Hematopoietic multipotent progenitor cell treated with erythropoietin and hydrocortisone succinate and interleukin-3 and kit ligand, for 8 days (in vitro differentiated cells): ENCODE results near the gene GAPVD1.
"Not testable (repeated sequence)": the region's sequence is repeated elsewhere in the genome, so short reads cannot be mapped to it uniquely, and the experiment has no call there.

ENCODE experiments used
- DNase-seq: peaks from one replicate; pipeline ENCODE4 v3.0.0-alpha.2; 2015

The GAPVD1 gene

DNA sequence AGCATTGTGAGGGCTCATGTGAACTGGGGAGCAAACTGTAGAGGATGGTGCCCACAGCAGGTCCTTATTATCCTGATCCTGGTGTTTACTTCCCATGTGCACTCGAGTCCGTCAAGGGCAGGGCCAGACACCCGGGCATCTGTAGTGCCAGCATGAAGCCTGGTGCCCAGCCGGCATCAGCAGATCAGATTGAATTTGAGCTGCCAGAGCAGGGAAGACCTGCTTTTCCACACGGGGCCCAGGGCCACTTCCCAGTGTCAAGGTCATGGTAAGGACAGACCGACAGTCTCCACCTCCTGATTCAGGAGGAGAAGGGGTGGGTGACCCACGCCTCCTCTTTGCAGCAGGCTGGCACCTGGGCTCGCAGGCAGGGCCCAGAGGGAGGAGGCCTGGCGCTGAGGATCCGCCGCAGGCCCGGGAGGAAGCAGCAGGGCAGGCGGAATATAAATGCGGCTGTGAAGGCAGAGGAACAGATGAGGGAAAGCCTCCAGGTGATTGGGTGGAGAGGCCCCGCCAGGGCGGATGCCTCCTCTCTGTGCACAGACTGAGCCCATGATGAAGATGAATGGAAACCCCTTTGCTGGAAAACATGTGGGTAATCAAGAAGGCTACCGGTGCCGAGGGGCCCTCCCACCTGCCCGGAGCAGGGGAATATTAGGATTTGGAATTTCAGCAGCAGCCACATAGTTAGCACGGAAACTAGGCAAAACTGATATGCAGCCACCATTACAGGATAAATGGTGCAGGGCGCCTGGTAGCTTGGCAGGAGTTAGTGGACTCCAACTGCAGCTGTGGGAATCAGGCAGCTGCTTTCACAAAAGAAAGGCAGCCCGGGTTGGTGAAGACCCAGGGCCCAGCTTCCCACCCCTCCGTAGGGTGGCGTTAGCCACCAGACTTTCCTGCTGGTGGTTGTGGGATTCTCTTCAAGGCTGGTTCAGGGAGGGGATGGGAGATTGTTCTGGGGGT lies 114.9 kb downstream of the GAPVD1 start:
- DNase-seq, result no peak

DNA sequence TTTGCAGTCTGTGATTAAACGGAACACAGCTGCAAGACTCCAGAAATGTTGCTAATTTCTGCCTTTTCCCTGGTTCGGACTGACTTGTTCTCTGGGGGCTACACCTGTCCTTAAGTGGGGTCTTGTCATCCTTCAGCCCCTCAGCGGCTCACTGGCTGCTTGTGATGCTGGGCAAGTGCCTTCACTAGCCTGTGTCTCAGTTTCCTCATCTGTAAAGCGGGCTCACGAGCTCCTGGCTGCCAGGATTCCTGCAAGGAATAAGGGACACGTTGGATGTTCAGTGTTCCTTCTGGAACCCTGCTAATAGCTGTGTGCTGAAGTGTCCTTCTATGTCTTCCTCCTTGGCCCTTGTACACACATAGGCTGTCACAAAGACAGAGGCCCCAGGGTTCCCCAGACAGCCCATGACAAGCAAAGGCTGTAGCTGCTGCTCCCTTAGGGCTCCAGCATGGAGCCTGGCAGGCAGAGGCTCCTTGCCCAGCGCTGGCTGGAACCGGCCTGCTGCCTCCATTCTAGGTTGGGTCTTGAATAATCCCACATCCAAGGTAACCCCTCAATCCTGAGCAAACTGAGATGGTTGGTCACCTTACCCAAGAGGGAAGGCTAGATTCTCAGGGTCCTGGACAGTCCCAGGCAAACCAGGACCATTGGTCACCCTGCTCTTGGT lies 116.1 kb downstream of the GAPVD1 start:
- no peak for DNase-seq

DNA sequence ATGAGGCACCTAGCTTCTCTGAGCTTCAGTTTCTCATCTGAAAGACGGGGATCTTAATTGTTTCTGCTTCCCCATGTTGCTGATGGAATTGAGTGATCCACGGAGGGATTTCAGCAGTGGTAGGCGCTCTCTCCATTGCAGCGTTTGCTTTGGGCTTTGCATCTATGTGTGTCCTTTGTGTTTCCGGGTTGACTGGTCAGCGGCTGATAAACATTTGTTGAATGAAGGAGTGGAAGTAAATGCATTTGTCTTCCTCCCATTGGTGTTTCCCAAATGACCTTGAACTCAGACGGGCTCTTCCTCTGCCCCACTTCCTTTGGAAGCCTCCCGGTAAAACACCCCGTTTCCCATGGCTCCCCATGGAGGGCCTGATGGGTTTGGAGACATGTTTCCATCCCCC lies 117.2 kb downstream of the GAPVD1 start:
- no peak for DNase-seq

DNA sequence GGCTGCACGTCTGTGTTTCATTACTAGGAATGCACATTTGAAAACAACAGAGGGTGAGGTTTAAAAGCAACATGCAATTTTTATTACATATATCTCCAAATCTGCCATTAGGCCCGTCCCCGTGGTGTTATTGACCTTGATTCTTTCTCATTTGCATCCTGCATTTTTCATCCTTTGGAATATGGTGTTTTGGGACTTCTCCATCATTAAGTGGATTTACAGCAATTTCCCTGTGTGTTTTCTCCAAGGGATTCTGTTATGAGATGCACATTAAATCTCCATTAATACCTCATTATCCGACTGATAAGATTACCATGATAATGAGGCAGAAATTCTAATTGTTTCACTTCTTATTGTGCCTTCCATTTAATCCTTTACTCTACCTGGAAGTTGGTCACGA lies 117.6 kb downstream of the GAPVD1 start:
- no peak for DNase-seq

DNA sequence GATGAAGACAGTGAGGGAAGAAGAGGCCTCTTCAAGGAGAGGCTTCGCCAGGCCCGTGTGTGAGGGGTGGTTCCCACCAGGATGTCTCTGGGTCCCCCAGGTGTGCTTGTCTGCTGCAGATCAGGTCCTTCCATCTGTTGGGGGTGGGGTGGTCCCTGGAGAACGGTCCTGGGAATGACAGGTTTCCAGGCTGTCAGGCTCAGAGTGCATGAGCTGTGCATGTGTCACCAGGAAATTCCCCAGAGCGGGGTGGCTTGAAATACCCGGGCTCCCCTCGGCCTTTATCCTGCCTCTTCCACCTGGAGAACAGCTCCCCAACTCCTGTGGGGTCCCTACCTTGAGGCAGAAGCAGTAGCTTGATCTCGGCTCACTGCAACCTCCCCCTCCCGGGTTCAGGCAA lies 118.8 kb downstream of the GAPVD1 start:
- DNase-seq, result no peak

DNA sequence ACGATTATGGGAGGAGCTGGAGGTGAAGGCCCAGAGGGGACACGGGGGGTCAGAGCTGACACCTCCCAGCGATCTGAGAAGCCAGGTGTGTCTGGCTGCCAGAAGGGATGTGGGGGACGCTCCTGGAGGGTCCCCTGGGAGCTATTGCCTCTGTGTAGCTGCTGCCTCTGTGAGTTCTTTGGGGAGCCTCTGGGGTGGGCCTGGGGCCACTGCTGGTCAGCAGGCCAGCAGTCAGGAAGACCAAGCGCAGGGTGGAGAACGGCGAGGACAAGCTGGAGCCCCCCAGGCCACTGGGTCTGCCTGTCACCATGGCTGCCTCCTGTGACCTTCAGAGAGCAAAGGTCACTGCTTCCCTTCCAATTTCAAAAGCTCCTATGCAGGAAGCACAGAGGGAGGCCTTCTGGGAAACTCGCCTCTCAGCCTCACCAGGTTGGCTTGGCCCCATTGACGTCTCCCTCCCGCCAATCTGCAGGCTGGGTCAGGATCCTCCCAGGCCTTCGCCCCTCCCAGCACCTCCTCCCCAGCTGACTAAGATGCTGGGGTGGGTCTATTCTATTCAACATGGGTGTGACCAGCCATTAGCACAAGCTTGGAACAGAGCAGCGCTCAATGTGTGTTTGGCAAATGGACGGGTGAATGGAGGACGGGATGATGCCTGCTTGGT lies 126.4 kb downstream of the GAPVD1 start:
- no peak for DNase-seq

DNA sequence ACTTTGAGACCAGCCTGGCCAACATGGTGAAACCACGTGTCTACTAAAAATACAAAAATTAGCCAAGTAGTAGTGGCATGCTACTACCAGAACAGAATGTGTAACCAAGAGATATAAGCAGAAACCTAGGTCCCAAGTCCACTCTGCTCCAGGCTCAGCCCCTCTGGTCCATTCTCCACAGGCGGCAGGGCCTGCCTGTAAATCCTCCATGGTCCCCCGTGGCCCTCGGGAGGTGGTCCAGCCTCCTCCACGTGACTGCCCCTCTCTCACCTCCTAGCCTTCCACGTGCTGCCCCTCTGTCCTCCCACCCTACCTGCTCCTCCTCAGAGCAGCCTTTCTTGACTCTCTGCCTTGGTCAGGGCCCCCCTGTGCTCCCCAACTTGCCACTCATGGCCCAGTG lies 127.4 kb downstream of the GAPVD1 start:
- no peak for DNase-seq

DNA sequence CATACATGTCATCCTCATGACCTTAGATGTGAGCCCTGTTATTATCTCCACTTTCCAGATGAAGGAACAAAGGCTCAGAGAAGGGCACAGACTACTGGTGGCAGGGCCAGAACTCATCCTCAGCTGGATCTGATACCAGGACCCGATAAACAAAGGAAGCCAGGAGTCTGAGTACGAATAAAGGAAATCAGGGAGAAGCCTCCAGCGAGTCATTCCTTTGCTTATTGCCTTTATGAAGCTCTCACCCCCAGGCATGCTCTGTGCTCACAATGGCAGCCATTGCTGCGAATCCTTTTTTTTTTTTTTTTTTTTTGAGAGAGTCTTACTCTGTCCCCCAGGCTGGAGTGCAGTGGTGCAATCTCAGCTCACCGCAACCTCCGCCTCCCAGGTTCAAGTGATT lies 130.1 kb downstream of the GAPVD1 start:
- no peak for DNase-seq

DNA sequence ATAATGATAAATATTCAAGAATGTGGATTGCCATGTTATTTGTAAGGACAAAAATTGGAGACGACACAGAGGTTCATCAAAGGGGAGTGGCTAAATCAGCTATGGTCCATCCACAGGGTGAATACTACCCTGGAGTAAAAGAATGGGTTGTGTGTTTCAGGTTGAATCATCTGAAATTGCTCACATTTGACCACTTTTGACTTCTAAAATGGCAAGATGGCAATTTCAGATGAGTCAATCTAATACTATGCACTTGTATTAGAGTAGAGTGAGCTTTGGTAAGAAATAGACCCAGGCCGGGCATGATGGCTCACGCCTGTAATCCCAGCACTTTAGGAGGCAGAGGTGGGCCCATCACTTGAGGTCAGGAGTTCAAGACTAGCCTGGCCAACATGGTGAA lies 131.8 kb downstream of the GAPVD1 start:
- DNase-seq, result no peak

DNA sequence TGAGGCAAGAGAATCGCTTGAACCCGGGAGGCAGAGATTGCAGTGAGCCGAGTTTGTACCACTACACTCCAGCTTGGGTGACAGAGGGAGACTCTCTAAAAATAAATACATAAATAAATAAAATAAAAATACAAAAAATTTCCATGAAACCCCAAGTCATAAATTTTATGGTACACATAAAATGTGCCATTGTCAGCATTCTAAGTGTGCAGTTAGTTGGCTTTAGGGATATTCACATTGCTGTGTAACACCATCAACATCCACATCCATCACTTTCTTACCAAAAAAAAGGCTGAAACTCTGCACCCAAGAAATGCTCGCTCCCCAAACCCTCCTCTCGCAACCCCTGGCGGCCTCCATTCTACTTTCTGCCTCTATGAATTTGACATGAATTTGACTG lies 135.2 kb downstream of the GAPVD1 start:
- DNase-seq, result no peak

DNA sequence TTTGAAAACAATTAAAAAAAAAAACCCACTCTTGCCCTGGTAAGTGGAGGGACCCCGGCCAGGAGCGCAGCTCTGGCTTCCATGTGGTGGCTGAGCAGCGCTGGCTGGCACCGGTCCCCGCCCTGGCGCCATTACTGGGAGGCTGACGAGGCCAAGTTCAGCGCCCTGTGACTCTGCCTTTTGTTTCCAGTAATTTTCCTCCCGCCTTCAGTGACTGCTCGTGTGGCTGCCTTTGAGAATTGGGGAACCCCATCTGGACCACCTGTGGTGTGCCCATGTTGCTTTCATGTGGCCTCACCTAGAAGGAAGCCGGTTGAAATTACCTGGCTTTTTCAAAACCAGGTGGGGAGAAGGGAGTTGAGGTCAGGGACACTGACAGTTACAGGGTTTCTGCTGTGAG lies 136.1 kb downstream of the GAPVD1 start:
- no peak for DNase-seq

DNA sequence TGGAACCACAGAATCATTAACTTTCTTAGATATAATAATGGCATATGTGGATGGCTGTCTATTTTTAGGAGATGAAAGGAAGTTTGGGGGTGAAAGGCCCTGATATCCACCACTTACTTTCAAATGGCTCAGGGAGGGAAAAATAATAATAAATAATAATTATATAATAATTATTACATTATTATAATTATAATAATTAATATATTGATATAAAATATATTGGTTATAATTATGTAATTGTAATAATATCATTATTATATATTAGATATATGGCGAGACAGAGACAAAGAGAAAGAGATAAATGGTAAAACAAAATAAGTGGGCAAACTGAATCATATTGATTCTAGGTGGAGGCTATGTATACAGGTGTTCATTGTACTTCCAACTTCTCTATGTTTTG lies 136.6 kb downstream of the GAPVD1 start:
- no peak for DNase-seq

DNA sequence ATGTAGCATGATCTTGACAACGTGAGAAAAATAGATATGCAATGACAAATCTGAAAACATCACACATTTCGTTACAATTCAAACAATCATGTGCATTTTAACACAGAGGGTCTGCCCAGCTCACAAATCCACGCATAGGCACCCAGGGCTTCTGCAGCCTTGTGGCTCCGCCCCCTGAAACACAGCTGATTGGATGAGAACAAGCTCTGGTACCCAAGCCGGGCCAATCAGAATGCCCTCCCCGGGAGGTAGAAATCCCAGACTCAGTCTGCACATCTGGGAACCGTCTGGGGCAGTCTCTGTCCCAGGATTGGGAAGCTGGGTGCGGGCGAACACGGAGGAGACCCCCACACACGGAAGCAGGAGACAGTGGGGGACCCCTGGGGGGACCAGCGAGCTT lies 137.5 kb downstream of the GAPVD1 start:
- DNase-seq, result no peak

DNA sequence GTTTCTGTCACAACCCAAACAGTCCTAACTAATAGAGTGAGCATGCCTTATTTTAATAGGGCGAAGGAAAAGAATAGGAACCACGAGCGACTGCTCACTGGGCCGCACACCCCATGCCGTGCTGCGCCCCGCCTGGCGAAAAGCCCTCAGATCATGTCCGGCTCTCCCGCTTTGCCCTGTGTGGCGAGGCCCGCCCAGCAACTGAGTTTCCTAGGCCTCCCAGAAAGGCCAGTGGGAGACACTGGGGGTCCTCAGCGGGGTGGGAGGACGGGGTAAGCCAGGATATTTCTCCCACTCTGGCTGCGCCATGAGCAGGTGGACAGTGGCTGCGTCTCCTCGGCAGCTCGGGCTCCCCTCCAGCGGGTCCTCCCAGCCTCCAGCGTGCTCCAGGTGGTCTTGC lies 138.0 kb downstream of the GAPVD1 start:
- no peak for DNase-seq

DNA sequence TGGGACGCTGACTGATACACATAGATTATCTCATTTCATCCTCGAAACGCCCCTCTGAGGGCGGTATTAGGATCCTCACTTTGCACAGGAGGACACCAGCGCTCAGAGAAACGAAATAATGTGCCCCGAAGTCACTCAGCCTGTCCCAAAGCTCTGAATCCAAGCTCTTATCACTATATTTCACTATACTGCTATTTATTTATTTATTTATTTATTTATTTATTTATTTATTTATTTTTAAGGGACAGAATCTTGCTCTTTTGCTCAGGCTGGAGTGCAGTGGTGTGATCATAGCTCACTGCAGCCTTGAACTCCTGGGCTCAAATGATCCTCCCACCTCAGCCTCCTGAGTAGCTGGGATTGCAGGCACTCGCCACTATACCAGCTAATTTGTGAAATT lies 138.6 kb downstream of the GAPVD1 start:
- DNase-seq, result not testable (repeated sequence)

DNA sequence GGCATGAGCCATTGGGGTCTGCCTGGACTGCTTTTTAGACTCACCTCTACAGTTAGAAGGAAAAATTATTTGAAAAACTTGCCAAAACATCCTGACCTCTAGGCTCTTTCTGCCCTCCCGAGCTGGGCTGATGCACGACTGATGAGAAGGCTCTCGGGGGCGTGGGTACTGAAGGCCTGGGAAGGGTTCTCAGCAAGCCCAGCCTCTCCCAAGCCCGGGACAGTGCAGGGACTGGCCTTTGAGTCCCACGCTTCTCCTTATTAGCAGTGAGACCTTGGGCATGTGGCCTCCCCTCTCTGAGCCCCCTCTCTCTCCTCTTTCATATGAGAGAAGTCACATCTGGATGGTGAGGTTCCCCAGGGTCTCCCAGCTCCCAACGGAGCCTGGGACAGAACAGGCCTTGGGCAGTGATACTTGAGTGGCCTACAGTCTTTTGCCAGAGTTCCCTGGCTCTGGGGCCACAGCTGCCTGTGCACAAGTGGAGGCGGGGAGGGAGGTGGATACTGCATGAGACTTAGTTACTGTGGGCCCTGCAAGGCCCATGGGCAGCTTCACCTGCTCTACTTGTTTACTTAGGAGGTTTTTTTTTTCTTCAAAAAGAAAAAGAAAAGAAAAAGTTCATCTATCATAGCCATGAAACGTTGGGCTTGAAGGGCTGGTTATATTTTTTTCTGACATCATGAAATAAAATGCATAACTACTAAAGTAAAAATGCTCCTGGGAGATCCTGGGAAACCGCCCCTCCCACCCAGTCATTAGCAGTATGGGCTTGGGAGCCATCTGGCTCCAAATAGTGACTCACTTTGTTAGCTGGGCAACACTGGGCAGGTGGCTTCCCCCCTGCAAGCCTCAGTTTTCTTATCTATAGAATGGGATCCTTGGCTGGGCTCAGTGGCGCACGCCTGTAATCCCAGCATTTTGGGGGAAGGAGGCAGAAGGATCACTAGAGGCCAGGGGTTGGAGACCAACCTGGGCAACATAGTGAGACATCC lies 139.4 kb downstream of the GAPVD1 start:
- DNase-seq, result no peak

DNA sequence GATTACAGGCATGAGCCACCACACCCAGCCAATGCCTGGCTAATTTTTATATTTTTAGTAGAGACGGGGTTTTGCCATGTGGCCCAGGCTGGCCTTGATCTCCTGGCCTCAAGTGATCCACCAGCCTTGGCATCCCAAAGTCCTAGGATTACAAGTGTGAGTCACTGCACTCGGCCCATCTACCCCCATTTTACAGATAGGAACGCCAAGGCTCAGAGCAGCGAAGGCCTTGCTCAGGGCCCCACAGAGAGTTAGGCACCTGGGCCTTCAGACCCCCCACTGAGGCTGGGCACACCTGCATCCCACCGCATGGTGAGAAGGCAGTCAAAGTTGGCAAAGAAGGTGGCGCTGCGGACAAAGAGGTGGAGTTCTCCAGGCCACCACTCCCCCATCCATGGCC lies 143.1 kb downstream of the GAPVD1 start:
- no peak for DNase-seq

DNA sequence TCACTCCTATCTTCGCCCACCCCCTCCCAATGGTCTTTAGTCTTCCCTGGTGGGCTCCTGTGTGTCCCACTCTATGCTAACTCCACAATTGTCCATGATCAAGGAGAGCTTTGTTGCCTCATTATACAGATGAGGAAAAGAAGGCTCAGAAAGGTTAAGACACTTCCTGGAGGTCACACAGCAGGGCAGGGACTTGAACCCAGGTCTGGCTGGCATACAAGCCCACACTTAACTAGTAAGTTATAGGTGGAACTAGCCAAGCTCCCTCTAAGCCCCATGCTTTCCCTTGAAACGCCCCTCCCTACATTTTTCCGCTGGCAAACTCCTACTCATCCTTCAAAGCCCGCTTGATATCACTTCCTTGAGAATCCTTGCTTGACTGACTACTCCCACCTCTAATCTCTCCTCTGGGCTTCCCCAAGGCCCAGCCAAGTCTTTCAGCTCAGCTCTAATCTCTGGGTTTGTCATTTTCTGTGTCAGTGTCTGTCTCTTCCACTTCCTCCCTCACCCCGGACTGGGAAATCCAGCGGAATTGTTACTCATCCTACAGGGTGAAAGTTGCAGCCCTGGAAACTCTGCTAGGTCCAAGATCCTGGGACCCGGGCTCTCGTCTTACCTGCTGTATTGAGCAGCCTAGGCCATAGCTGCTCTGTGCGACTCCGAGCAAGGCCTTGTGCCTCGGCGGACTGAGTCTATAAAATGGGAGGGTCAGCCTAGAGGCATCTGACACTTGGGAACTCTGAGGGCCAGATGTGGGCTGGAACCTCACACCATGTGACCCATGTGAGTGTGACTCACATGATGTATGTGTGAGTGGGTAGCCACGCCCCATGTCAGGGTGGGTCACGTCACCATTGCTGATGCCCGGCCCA lies 144.5 kb downstream of the GAPVD1 start:
- DNase-seq, result peak; percentile 10

DNA sequence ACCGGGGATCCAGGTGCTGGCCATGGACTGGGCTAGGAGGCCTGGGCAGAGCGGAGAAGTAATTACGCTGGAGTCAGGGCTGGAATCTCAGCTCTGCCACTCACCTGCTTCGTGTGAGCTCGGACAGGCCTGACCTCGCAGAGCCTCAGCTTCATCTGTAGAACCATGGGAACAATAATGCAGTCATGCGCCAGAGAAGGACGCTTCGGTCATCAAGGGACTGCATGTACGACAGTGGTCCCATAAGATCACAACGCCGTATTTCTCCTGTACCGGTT lies 145.1 kb downstream of the GAPVD1 start:
- no peak for DNase-seq

DNA sequence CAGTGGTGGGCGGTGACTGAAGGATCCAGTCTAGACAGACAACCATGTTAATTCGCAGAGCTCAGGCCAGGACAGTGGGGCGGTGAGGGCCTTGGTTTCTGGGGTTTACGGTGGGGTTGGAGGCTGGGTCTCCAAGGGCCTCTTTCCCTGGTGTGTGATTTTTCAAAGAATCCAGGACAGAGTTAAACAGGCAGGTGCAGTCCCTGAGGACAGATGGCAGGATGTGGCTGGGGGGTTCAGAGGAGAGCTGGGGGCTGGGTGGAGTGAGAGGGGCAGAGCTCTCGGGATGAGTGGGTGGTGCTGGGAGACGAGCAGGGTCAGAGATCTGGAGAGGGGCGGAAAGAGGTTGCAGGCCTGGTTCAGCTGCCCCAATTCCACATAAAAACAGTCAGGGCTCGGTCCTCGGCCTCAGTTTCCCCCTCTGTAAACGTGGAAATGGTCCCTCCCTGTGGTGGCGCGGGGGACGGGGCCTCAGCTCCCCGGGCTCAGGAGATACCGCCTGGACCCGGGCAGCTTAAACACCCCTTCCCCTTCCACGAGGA lies 145.9 kb downstream of the GAPVD1 start:
- DNase-seq, result no peak
